ENCODE results near the gene CKB.
A peak's percentile ranks its signal among the peaks of the same experiment; 100 is the strongest.

Gene CKB

DNA sequence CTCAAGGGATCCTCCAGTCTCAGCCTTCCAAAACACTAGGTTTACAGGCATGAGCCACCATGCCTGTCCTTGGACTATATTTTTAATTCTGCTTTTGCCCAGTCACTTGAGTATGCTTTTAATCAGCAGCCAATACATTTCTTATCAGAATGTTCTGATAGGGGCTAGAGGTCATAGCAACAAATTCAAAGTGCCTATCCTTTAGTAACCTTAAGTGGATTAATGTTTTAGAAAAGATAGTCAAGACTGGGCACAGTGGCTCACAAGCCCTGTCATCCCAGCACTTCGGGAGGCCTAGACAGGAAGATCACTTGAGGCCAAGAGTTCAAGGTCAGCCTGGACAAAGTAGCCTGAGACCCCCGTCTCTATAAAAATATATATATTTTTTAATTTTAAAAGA lies 37.1 kb downstream of the CKB start:
- DNase-seq (ENCODE audit: low spot score): no peak

GRCh38 chr14:103483600-103483999 lies 39.0 kb downstream of the CKB start:
- peak; percentile 58 for DNase-seq (ENCODE audit: low spot score)

- DNase-seq (ENCODE audit: low spot score): no peak
Measured at GRCh38 chr14:103480595-103480994, 42.0 kb downstream of the CKB start.

- DNase-seq (ENCODE audit: low spot score): no peak
Measured at GRCh38 chr14:103476631-103477030, 46.0 kb downstream of the CKB start.

DNA sequence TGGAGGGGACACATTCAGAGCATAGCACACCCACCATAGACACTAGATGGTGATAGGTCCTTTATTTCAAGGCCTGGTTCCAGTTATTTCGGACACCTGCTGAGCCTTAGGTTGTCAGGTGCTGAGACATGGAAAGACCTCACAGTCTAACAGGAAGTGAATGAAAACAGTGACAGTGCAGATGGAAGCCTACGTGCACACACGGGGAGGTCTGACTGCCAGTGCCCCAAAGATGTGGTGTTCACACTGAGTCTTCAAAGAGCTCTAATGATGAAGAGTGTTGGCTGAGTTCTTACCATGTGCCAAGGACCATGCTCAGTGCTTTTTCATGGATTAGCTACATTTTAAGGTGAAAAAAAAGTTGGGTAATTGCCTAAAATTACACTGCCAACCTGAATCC lies 46.6 kb downstream of the CKB start:
- no peak for DNase-seq (ENCODE audit: low spot score)

- DNase-seq (ENCODE audit: low spot score): no peak
Measured at GRCh38 chr14:103474893-103475292, 47.7 kb downstream of the CKB start.

DNA sequence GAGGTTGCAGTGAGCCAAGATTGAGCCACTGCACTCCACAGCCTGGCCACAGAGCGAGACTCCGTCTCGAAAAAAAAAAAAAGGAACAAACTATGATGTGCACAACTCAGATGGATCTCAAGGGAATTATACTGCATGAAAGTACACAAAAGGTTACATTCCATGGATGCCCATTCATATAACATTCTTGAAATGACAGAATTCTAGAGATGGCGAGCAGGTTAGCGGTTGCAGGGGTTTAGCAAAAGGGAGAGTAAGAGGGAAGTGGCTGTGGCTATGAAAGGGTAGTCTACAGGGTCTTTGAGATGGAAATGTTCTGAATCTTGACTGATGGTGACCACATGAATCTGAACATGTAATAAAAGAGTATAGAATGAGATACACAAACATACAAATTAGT lies 49.7 kb downstream of the CKB start:
- no peak for DNase-seq (ENCODE audit: low spot score)
